CD8-positive, alpha-beta memory T cell (primary cell): ENCODE results near the gene TGM6. TPM values are rescaled to one million over a fixed set of nuclear protein-coding genes. Genes with fewer than 3 reads are reported as not detected.
"Not testable (repeated sequence)": the region's sequence is repeated elsewhere in the genome, so short reads cannot be mapped to it uniquely, and the experiment has no call there.

ENCODE experiments used
- CTCF ChIA-PET: fragments of 350-600 bp; sonication (Branson Sonifier 250); formaldehyde crosslinking; loops from one replicate; lab custom pipeline; 2021; ENCODE audit warnings: antibody characterized with exemption; lab: Charles Lee
- POLR2A ChIA-PET: fragments of 350-600 bp; sonication (Branson Sonifier 250); formaldehyde crosslinking; loops from one replicate; lab custom pipeline; 2021; ENCODE audit warnings: antibody characterized with exemption; lab: Charles Lee
- DNase-seq, 5 donors: peaks; one replicate each; pipeline versions ENCODE4 v3.0.0 to v3.0.0-alpha.2; 2020 to 2022; ENCODE audit warnings: mixed read lengths in 1 of 5
- H3K27ac ChIP-seq: one replicate; pipeline ENCODE4 v1.7.0; 2013; ENCODE audit warnings: low read depth, mild to moderate bottlenecking, low read length, moderate library complexity
- H3K27me3 ChIP-seq: 2 replicates; pipeline ENCODE4 v1.7.0; 2013; ENCODE audit warnings: low read length, mild to moderate bottlenecking; ENCODE audit not compliant: insufficient read depth, poor library complexity, severe bottlenecking
- H3K36me3 ChIP-seq: 2 replicates; pipeline ENCODE4 v1.7.0; 2013; ENCODE audit warnings: mild to moderate bottlenecking, low read length, moderate library complexity; ENCODE audit not compliant: insufficient read depth
- H3K4me1 ChIP-seq: 2 replicates; pipeline ENCODE4 v1.7.0; 2013; ENCODE audit warnings: mild to moderate bottlenecking, low read length, moderate library complexity; ENCODE audit not compliant: insufficient read depth
- H3K4me3 ChIP-seq: 2 replicates; pipeline ENCODE4 v1.7.0; 2013; ENCODE audit warnings: mild to moderate bottlenecking, low read length
- H3K9me3 ChIP-seq: 2 replicates; pipeline ENCODE4 v1.7.0; 2013; ENCODE audit warnings: mild to moderate bottlenecking, low read length
- H3K27ac Mint-ChIP-seq, 8 donors: one replicate each; pipeline ENCODE4 v1.8.0; 2020 to 2021; ENCODE audit warnings: mixed read lengths in 8 of 8, mild to moderate bottlenecking in 6 of 8, inconsistent platforms in 3 of 8, moderate library complexity in 3 of 8
- H3K27me3 Mint-ChIP-seq, 2 donors: one replicate each; pipeline ENCODE4 v1.8.0; 2020 to 2021; ENCODE audit warnings: mixed read lengths in 2 of 2, mild to moderate bottlenecking in 1 of 2, moderate library complexity in 1 of 2
- H3K36me3 Mint-ChIP-seq, 3 donors: one replicate each; pipeline ENCODE4 v1.8.0; 2020 to 2021; ENCODE audit warnings: mixed read lengths in 3 of 3, inconsistent platforms in 1 of 3, mild to moderate bottlenecking in 1 of 3
- H3K4me1 Mint-ChIP-seq, 3 donors: one replicate each; pipeline ENCODE4 v1.8.0; 2020 to 2021; ENCODE audit warnings: mixed read lengths in 3 of 3, inconsistent platforms in 1 of 3, mild to moderate bottlenecking in 1 of 3
- H3K4me3 Mint-ChIP-seq, 7 donors: one replicate each; pipeline ENCODE4 v1.8.0; 2020 to 2021; ENCODE audit warnings: mixed read lengths in 7 of 7, mild to moderate bottlenecking in 6 of 7, moderate library complexity in 4 of 7, inconsistent platforms in 2 of 7
- H3K9me3 Mint-ChIP-seq, 5 donors: one replicate each; pipeline ENCODE4 v1.8.0; 2020 to 2022; ENCODE audit warnings: mixed read lengths in 5 of 5, mild to moderate bottlenecking in 3 of 5, moderate library complexity in 2 of 5, inconsistent platforms in 1 of 5
- polyA plus RNA-seq: library from polyadenylated mRNA; unstranded; fragments of 300-500 nt; fragmentation: Illumina TruSeq; gene quantifications from one replicate; pipeline ENCODE4 v1.2.3, GENCODE V29; 2021
- total RNA-seq, 2 experiments: library from RNA; stranded (reverse); gene quantifications; one replicate each; pipeline ENCODE4 v1.2.3, GENCODE V29; 2021

The TGM6 gene
- total and polyA plus RNA-seq, 3 experiments from 2014 or later = not detected

DNA sequence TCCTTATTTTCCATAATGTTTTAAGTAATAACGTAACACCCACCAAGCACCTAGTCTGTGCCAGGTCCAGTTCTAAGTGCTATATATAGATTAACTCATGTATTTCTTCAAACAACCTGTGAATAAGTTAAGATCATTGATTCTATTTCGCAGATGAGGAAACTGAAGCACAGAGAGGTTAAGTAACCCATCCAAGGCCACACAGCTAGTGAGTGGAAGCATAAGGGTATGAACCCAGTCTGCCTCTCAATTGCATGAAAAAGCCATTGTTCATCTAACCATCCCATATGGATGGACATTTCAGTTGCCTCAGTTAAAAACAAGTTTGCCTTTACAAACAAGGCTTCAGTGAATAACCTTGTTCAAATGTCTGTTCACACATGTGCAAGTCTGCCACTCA is 20.8 kb downstream of the TGM6 start:
- Mint-ChIP-seq H3K27ac (no peak overlapping the region), H3K27me3 (peaks cover 15 to 19% of the 10 kb centered on the region in 2 donors), H3K36me3 (peaks cover 0 to 7% (median 0%) of the 10 kb centered on the region in 3 donors), H3K4me1 (no peaks in the 10 kb centered on the region), H3K9me3 (peaks cover 0 to 7% (median 0%) of the 10 kb centered on the region in 5 donors), H3K4me3 (no peak overlapping the region)
- CTCF ChIA-PET = no interaction called here
- Histone ChIP-seq H3K27ac (no peak overlapping the region), H3K27me3 (no peaks in the 10 kb centered on the region), H3K4me1 (no peaks in the 10 kb centered on the region), H3K4me3 (no peak overlapping the region), H3K9me3 (no peaks in the 10 kb centered on the region), H3K36me3 (no peaks in the 10 kb centered on the region)
- POLR2A ChIA-PET = no interaction called here
- no peak for DNase-seq

DNA sequence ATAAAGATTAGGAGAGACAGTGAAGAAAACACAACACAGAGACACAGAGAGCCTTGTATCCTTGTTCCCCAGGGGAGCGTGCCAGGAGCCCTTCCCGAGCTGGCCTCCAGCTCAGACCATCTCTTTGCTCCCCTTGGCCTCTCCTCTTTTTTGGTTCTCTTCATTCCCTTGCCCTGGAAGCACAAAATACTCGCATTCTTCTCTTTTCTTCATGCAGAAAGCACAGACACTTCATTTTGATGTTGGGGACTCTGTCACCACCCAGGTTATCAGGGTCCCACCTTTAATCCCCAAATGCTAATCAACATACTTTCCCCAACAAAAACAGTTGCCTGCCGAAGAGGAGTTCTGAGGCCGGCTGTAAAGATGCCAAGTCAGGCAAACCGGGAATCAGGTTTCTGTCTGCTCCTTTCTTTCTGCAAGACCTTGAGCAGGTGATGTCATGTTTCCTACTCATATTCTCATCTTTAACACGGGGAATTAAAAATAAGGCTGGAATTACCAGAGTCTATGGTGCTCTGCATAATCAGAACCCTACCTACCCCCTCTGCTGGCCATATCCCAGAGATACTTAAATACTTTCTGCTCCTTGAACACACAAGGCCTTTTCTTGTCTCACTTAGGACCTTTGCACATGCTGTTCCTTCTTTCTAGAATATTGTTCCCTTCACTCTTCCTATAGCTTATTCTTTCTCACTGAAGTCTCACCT is 21.7 kb downstream of the TGM6 start:
- DNase-seq = no peak

DNA sequence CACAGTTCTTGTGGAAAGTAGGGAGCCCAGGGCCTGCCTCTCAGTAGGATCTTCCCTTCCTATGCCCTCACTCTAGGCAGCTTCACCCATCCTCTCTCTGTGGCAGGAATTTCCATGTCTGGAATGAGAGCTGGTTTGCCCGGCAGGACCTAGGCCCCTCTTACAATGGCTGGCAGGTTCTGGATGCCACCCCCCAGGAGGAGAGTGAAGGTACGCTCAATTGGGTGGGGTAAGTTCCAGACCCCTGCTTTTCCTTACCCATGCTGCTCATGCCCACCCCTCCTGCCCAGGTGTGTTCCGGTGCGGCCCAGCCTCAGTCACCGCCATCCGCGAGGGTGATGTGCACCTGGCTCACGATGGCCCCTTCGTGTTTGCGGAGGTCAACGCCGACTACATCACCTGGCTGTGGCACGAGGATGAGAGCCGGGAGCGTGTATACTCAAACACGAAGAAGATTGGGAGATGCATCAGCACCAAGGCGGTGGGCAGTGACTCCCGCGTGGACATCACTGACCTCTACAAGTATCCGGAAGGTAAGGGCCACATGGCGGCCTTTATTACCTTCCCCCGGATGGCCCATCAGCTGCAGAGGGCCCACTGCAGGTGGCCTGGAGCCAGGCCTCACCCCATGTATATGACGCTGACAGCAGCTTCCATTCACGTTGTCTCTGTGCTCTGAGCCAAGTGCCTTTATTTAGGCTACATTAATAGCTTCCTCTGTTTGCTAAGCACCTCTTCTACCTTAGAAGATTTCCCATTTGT is 22.8 kb downstream of the TGM6 start:
- Histone ChIP-seq H3K27me3 (peaks cover 5% of the 10 kb centered on the region), H3K4me1 (no peaks in the 10 kb centered on the region), H3K36me3 (no peaks in the 10 kb centered on the region), H3K4me3 (no peak overlapping the region), H3K27ac (no peak overlapping the region), H3K9me3 (no peaks in the 10 kb centered on the region)
- POLR2A ChIA-PET = no interaction called here
- CTCF ChIA-PET = interaction anchor here (1.1 kb wide), 1 partner anchor 17 kb away, joined by 3 read pairs; no protein-coding TSS in a partner anchor
- Mint-ChIP-seq H3K4me1 (no peaks in the 10 kb centered on the region), H3K36me3 (peaks cover 0 to 7% (median 0%) of the 10 kb centered on the region in 3 donors), H3K27ac (no peak overlapping the region), H3K9me3 (peaks cover 0 to 7% (median 0%) of the 10 kb centered on the region in 5 donors), H3K27me3 (peaks cover 15 to 18% of the 10 kb centered on the region in 2 donors), H3K4me3 (no peak overlapping the region)
- no peak for DNase-seq

More for the DNA sequence above, 21.7 kb downstream of the TGM6 start:
- H3K27me3 Mint-ChIP-seq = peaks cover 13 to 15% of the 10 kb centered on the region in 2 donors
- Histone ChIP-seq H3K9me3 (no peaks in the 10 kb centered on the region), H3K36me3 (no peaks in the 10 kb centered on the region), H3K4me1 (no peaks in the 10 kb centered on the region), H3K27me3 (no peaks in the 10 kb centered on the region), H3K27ac (no peak overlapping the region), H3K4me3 (no peak overlapping the region)
- H3K36me3 Mint-ChIP-seq = peaks cover 0 to 7% (median 0%) of the 10 kb centered on the region in 3 donors
- H3K4me1 Mint-ChIP-seq = no peaks in the 10 kb centered on the region
- no peak overlapping the region for H3K27ac Mint-ChIP-seq
- ChIA-PET POLR2A (no interaction called here), CTCF (interaction anchor here (1.1 kb wide), 1 partner anchor 16 kb away, joined by 3 read pairs; no protein-coding TSS in a partner anchor)
- peaks cover 0 to 7% (median 0%) of the 10 kb centered on the region in 5 donors for H3K9me3 Mint-ChIP-seq
- H3K4me3 Mint-ChIP-seq = no peak overlapping the region

DNA sequence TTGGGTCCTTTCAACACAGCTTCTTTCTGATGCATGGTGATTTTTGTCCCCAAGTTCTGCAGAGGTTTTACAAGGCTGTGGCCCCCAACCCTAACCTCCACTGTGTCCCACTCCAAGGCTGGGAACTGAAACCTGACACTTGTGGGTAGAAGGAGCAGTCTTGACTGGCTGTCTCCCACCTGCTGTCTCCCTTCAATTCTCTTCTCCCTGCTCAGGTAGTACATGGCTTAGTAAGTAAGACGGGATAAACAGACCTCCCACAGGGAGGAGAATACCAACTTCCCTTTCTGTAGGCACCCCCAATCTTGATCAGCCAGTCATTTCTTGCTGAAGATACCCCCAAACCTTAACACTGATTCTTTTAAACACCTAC is 25.0 kb downstream of the TGM6 start:
- peaks cover 5% of the 10 kb centered on the region for H3K27me3 ChIP-seq
- H3K36me3 ChIP-seq = no peaks in the 10 kb centered on the region
- peak overlapping the region in 1 of 8 donors; percentile 22 for H3K27ac Mint-ChIP-seq
- H3K36me3 Mint-ChIP-seq = peaks cover 0 to 7% (median 0%) of the 10 kb centered on the region in 3 donors
- no peaks in the 10 kb centered on the region for H3K9me3 ChIP-seq
- ChIA-PET POLR2A (no interaction called here), CTCF (no interaction called here)
- H3K4me3 ChIP-seq = no peak overlapping the region
- DNase-seq = no peak
- H3K27ac ChIP-seq = no peak overlapping the region
- no peaks in the 10 kb centered on the region for H3K4me1 Mint-ChIP-seq
- peaks cover 0 to 7% (median 0%) of the 10 kb centered on the region in 5 donors for H3K9me3 Mint-ChIP-seq
- H3K4me1 ChIP-seq = no peaks in the 10 kb centered on the region
- no peak overlapping the region for H3K4me3 Mint-ChIP-seq
- peaks cover 22 to 40% of the 10 kb centered on the region in 2 donors for H3K27me3 Mint-ChIP-seq

DNA sequence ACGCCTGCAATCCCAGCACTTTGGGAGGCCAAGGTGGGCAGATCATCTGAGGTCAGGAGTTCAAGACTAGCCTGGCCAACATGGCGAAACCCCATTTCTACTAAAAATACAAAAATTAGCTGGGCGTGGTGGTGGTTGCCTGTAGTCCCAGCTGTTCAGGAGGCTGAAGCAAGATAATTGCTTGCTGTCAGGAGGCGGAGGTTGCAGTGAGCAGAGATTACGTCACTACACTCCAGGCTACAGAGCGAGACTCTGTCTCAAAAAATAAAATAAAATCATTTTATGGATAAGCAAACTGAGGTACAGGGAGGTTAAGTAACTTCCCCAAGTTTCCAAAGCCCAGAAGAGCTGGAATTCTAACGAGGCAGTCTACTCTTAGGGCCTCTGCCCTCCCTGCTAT is 26.7 kb downstream of the TGM6 start:
- H3K36me3 ChIP-seq, H3K4me1 Mint-ChIP-seq, H3K9me3 ChIP-seq, H3K4me3 Mint-ChIP-seq, DNase-seq, H3K27ac ChIP-seq, H3K4me3 ChIP-seq, CTCF ChIA-PET, H3K27me3 ChIP-seq, H3K36me3 Mint-ChIP-seq, H3K9me3 Mint-ChIP-seq, POLR2A ChIA-PET, H3K27ac Mint-ChIP-seq, H3K4me1 ChIP-seq: not testable (repeated sequence)
- H3K27me3 Mint-ChIP-seq = peaks cover 28 to 52% of the 10 kb centered on the region in 2 donors

DNA sequence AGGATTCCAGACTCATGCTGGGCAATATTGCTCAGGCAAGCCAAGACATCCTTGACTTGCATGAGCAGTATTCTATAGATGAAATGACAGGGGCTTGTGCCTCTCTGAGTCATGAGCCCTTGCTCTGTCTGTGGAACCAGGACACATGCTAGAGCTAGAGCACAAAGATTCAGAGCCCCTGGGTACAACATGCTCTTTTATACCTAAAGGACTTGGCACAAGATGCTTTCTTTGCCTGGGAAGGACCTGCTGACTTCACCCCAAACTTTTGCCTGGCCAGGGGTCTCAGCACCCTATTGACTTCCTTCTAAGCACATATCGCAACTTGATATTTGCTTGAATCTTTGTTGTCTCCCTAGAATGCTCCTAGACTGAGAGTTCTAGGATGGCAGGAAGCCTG is 27.4 kb downstream of the TGM6 start:
- DNase-seq = no peak
- H3K27ac Mint-ChIP-seq = no peak overlapping the region
- Histone ChIP-seq H3K36me3 (no peaks in the 10 kb centered on the region), H3K4me1 (no peaks in the 10 kb centered on the region), H3K27ac (no peak overlapping the region), H3K4me3 (no peak overlapping the region), H3K27me3 (peaks cover 7% of the 10 kb centered on the region), H3K9me3 (no peaks in the 10 kb centered on the region)
- H3K27me3 Mint-ChIP-seq = peaks cover 28 to 56% of the 10 kb centered on the region in 2 donors
- H3K9me3 Mint-ChIP-seq = peaks cover 0 to 7% (median 0%) of the 10 kb centered on the region in 5 donors
- no peaks in the 10 kb centered on the region for H3K4me1 Mint-ChIP-seq
- CTCF ChIA-PET = no interaction called here
- peaks cover 0 to 7% (median 0%) of the 10 kb centered on the region in 3 donors for H3K36me3 Mint-ChIP-seq
- H3K4me3 Mint-ChIP-seq = no peak overlapping the region
- POLR2A ChIA-PET = no interaction called here

DNA sequence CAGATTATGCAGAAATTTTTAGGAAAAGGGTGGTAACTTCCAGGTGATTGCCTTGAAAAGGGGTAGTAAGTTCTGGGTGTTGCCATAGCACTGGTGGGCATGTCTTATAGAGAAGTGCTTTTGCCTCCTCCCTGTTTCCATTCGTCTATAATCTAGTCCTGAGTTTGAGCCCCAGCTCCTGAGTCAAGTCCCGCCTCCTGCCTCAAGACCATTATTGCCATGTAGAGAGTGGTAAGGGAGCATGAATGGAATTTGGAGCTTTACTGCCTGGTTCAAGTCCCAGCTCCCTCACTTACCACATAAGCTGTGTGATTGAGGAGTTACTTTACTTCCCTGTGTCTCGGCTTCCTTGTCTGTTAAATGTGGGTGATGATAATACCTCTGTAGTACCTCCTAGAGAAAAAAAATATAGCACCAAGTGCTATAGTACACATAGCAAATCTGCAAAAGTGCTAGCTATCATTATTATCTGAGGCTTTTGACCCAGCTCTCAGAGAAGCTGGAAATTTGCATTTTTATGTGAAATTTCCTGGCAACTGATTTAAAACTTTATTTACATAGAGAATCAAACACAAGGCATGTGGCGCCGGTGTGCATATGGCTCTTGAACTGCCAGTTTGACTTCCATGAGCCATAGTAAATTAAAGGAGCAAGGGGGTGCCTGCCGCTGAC is 36.0 kb downstream of the TGM6 start:
- CTCF ChIA-PET = no interaction called here
- Histone ChIP-seq H3K9me3 (no peaks in the 10 kb centered on the region), H3K4me1 (no peaks in the 10 kb centered on the region), H3K27me3 (peaks cover 2% of the 10 kb centered on the region), H3K4me3 (no peak overlapping the region), H3K36me3 (no peaks in the 10 kb centered on the region), H3K27ac (no peak overlapping the region)
- Mint-ChIP-seq H3K4me1 (no peaks in the 10 kb centered on the region), H3K9me3 (no peaks in the 10 kb centered on the region), H3K36me3 (no peaks in the 10 kb centered on the region), H3K27me3 (peaks cover 5 to 39% of the 10 kb centered on the region in 2 donors), H3K4me3 (no peak overlapping the region), H3K27ac (peak overlapping the region in 1 of 8 donors; percentile 9)
- DNase-seq = no peak
- POLR2A ChIA-PET = no interaction called here

DNA sequence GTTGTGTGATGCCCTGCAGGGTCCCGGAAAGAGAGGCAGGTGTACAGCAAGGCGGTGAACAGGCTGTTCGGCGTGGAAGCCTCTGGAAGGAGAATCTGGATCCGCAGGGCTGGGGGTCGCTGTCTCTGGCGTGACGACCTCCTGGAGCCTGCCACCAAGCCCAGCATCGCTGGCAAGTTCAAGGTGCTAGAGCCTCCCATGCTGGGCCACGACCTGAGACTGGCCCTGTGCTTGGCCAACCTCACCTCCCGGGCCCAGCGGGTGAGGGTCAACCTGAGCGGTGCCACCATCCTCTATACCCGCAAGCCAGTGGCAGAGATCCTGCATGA is 36.5 kb downstream of the TGM6 start:
- Mint-ChIP-seq H3K4me3 (no peak overlapping the region), H3K27me3 (peaks cover 3 to 40% of the 10 kb centered on the region in 2 donors), H3K9me3 (no peaks in the 10 kb centered on the region), H3K4me1 (no peaks in the 10 kb centered on the region), H3K36me3 (no peaks in the 10 kb centered on the region), H3K27ac (no peak overlapping the region)
- no peak for DNase-seq
- Histone ChIP-seq H3K4me3 (no peak overlapping the region), H3K27me3 (no peaks in the 10 kb centered on the region), H3K9me3 (no peaks in the 10 kb centered on the region), H3K27ac (no peak overlapping the region), H3K36me3 (no peaks in the 10 kb centered on the region), H3K4me1 (no peaks in the 10 kb centered on the region)
- CTCF ChIA-PET = no interaction called here
- POLR2A ChIA-PET = no interaction called here
